NCI-H446 treated with DMSO at 0.1 percent for 48 hours (cell line): Measurements from ENCODE around the gene P2RX3.

ENCODE experiments used
- DNase-seq: peaks from one replicate; lab custom pipeline; 2025; lab: John Stamatoyannopoulos, UW

The P2RX3 gene

GRCh38 chr11:57421805-57422204, 83.7 kb downstream of the P2RX3 start:
- DNase-seq = no peak
